GM19397 (cell line): ENCODE results near the gene SCAPER.

Experiments
- ATAC-seq: cut with Tn5 transposase; IDR thresholded peaks from one replicate; pipeline ENCODE4 v1.9.1; 2021; ENCODE audit warnings: mild to moderate bottlenecking, moderate library complexity; ENCODE audit not compliant: unreplicated experiment

Gene SCAPER

DNA sequence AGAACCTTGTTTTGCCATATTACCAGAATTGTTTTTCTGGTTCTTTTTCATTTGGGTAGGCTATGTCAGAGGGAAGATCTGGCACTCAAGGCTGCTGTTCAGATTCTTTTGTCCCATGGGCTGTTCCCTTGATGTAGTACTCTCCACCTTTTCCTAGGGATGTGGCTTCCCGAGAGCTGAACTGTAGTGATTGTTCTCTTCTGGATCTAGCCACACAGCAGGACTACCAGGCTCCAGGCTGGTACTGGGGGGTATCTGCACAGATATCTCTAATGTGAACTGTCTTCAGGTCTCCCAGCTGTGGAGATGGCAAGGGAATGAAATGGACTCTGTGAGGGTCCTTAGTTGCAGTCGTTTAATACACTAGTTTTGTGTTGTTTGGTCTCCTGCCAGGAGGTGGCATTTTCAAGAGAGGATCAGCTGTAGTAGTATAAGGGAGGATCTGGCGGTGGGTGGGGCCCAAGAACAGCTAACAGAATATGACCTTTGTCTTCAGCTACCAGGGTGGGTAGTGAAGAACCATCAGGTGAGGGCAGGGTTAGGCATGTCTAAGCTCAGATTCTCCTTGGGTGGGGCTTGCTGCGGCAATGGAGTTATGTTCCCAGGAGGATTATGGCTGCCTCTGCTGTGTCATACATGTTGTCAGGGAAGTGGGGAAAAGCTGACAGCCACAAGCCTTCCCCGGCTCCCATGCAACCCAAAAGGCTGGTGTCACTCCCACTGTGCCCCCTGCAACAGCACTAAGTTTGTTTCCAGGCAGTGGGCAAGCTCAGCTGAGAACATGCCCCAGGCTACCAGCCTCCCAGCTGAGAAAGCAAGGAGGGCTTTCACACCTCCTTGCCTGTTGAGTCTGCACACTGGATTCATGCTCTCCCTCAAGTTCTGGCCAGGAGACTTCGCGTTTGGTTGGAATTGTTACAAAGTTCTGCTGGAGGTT is 316.1 kb downstream of the SCAPER start:
- no peak for ATAC-seq

GRCh38 chr15:76585576-76585897 is 319.6 kb downstream of the SCAPER start:
- no peak for ATAC-seq

DNA sequence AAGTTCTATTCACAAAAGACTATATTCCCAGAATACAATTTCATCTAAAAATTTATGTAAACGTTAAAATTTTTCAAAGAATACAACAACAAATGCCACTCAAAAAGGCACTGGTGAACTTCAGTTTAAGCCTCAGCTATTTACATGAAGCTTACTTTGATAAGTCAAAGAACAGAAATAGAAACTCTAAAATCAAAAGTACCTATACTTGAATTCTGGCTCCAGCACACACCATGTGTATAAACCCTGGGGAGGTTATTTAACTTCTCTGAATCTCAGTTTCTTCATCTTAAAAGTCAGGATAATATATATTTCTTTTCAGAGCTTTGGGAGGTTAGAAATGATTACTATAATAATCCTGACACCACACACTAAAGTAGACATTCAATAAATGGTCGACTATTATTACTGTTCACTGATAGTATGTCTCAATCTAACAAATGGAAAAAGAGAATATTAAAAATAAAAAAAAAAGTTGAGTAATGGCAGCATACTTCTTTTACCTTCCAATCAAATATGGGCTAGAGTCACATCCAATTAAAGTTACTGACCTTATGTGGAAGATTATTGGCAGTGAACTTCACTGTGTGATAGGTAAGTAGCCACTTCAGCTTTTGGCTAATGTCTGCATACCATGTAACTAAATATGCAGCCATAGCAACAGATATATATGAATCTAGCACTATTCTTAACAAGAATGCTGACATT is 320.1 kb downstream of the SCAPER start:
- ATAC-seq, result no peak

DNA sequence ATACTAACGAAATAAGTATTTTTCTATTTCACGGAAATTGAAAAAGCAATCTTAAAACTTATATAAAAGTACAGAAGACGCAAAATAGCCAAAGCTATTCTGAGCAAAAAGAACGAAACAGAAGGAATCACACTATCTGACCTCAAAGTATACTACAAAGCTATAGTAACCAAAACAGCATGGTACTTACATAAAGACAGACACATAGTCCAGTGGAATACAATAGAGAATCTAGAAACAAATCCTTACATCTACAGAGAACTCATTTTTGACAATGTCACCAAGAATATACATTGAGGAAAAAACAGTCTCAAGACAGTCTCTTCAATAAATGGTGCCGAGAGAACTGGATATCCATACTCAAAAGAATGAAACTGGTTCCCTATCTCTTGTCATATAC is 322.6 kb downstream of the SCAPER start:
- ATAC-seq, result no peak

GRCh38 chr15:76577879-76578512 is 327.1 kb downstream of the SCAPER start:
- no peak for ATAC-seq

DNA sequence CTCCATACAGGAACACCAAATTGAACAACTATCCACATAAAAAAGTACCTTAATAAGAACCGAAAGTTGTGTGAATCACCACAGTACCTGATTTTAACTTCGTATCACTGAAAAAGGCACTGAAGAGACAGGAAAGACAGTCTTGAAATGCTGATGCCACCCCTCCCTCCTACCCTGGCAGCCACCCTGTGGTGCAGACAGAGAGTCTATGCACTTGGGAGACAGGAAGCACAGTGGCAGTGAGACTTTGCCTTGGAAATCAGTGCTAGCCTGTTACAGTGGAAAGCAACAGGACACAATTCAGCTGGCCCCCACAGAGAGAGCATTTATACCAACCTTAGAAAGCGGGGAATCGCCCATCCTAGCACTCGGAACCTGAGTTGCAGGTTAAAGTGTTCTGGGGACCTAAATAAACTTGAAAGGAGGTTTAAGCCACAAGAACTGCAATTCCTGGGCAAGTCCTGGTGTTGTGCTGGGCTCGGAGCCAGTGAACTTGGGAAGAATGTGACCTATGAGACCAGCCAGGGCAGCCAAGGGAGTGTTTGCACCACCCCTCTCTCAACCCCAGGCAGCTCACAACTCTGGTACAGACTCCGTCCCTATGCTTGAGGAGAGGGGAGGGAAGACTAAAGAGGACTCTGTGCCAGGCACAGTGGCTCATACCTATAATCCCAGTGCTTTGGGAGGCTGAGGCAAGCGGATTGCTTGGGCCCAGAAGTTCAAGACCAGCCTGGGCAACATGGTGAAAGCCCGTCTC is 328.4 kb downstream of the SCAPER start:
- no peak for ATAC-seq

DNA sequence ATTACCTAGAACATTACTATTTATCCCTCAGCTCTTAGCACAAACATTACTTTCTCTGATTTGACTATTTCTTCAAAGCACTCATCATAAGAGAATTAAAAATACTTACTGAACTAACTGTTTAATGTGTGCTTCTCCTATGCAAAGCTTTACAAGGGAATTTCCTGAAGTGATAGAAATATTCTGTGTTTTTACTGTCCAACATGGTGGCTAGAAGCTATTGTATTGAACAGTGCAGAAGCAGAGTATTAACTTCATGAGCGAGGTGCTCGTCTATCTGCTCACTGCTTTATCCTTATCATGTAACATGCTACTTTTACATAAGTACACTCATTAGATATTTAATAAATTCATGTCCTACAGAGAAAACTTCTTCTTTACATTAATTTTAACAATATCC is 329.5 kb downstream of the SCAPER start:
- ATAC-seq, result peak; percentile 11

GRCh38 chr15:76575274-76575673 is 329.9 kb downstream of the SCAPER start:
- peak; percentile 83 for ATAC-seq

DNA sequence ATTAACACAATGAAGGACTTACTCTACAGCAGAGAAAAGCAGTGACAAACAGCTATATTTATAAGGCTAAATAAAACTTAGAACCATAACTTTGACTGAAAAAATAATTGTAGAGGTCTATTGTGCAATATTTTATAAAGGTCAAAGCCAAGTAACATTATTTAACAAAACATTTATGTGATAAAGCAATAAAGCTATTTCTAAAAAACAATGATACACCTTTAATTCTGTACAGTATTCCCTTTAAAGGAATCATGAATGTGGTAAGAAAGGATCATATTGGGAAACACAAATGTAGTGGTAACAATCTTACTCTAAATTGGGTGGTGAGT is 332.2 kb downstream of the SCAPER start:
- ATAC-seq, result no peak

DNA sequence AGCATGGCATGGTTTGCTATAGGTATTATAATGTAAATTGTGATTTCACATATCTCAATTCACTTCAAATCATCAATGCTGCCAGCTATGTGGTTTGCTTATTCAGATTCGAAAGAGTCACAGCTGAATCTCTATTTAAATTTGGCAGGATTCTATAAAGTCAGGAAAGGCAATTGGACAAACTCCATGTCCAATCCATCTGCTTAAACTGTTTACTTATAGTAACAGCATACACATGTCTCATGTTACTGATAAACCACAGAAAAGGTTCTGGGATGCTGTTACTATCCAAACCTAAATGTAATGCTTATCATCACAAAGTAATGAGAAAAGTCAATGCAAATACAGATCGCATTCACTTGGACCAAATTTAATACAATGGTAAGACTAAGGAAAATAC is 338.9 kb downstream of the SCAPER start:
- no peak for ATAC-seq

DNA sequence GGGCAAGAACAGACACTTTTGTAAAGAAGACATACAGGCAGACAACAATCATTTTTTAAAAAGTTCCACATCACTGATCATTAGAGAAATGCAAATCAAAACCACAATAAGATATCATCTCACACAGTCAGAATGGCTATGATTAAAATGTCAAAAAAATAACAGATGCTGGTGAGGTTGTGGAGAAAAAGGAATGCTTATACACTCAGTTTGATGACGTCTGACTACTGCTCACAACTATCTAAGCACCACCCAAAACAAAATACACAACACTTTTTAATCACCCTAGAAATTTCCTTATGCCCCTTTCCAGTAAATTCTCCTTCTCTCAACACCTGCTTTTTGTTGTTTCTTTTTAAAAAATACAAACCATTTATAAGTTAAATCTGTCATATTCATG is 339.8 kb downstream of the SCAPER start:
- no peak for ATAC-seq

GRCh38 chr15:76555247-76555646 is 349.9 kb downstream of the SCAPER start:
- no peak for ATAC-seq

GRCh38 chr15:76553564-76553963 is 351.6 kb downstream of the SCAPER start:
- ATAC-seq, result no peak

GRCh38 chr15:76553102-76553501 is 352.0 kb downstream of the SCAPER start:
- ATAC-seq, result no peak

GRCh38 chr15:76546805-76547204 is 358.3 kb downstream of the SCAPER start:
- ATAC-seq, result no peak

DNA sequence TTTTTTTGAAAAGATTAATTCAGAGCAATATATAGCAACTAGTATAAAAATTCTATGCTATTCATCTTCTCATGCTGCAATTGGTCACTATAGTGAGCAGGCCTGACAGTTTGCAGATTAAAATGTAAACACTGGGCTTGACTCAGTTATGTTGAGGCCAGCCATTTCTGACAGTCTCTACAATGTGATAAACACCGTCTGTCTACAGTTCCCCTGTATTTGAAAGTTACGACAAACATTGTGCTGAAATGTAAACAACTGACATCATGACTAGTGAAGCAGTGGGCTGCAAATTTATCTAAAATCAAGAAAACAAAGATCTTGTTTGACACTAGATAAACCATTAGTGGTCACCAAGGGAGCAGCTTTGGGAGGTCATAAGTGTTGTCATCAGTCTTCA is 371.1 kb downstream of the SCAPER start:
- no peak for ATAC-seq

DNA sequence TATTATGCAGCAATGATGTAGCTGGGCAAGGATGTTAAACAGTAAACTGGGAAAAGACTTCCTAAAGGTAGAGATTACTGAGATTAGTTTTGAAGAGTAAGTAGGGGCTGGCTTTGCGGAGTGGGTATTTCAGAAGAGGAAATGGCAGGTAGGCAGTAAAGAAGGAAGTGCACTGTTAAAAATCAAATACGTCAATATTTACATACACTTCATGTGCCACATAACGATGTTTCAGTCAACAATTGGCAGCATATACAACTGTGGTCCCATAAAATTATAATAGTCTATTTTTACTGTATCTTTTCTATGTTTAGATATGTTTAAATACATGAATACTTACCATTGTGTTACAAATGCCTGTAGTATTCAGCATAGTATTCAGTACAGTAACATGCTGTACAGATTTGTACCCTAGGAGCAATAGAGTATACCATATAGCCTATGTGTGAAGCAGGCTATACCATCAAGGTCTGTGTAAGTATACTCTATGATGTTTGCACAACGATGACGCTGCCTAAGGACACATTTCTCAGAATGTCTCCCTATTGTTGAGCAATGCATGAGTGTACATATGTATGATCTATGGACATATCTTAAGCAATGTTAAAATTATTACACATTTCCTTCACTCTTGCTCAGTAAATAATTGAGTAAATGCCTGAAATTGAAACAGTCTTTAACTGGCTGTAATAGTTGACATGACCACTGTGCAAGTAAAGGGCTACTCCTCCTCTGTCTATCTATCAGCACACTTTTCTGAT is 371.9 kb downstream of the SCAPER start:
- no peak for ATAC-seq

GRCh38 chr15:76529911-76530310 is 375.2 kb downstream of the SCAPER start:
- no peak for ATAC-seq

- ATAC-seq, result no peak
These were observed 379.0 kb downstream of the SCAPER start for GRCh38 chr15:76526111-76526510.

DNA sequence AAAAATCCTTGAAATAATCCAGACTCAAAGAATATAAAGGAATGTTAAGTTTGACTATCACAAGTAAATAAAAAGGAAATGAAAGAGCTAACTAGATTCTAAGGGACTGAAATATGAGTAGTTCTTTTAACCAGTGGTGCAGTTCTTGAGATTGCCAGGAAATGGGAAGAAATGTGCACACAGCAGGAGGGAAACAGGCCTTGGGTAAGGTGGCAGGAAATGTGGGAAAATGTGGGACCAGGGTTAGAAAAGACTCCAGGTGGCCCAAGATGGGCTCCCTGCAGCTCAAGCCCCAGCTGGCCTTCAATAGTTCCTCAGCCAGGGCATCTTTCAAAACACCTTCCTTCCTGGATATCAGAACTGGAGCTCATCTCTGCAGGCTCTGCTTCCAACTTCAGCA is 387.2 kb downstream of the SCAPER start:
- no peak for ATAC-seq

- no peak for ATAC-seq
These were observed 390.9 kb downstream of the SCAPER start for GRCh38 chr15:76514282-76514681.
